B cell (primary cell): Measurements from ENCODE around the gene NADK2.

Experiments
- EZH2 ChIP-seq: IDR thresholded peaks from 2 replicates; pipeline ENCODE4 v1.6.1; 2012; ENCODE audit warnings: borderline replicate concordance, low read depth, mild to moderate bottlenecking, moderate library complexity, low read length; ENCODE audit not compliant: insufficient read depth, poor library complexity, severe bottlenecking
- TF ChIP-seq, protein P1 (sequence below): fragments of 200-600 bp; IDR thresholded peaks from one replicate; pipeline ENCODE4 v1.8.0; 2022; ENCODE audit warnings: antibody characterized with exemption, mild to moderate bottlenecking

DNA sequence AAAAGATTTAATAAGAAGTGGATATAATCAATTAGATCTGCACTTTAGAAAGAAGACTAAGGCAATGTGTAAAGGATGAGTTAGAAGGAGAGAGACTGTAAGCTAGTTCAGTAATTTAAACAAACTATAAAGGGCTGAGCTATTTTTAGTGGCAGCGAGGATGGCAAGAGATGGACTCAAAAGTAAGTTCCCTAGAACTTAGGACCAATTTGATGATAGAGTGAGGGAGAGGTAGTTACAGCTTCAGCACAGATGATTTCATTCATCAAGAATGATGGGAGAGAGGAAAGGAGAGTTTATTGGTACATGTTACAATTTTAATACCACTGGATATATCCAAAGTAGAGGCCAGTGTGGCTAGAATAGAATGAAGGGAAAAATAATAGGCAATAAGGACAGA, 19.1 kb downstream of the NADK2 start:
- TF ChIP-seq, protein P1, sequence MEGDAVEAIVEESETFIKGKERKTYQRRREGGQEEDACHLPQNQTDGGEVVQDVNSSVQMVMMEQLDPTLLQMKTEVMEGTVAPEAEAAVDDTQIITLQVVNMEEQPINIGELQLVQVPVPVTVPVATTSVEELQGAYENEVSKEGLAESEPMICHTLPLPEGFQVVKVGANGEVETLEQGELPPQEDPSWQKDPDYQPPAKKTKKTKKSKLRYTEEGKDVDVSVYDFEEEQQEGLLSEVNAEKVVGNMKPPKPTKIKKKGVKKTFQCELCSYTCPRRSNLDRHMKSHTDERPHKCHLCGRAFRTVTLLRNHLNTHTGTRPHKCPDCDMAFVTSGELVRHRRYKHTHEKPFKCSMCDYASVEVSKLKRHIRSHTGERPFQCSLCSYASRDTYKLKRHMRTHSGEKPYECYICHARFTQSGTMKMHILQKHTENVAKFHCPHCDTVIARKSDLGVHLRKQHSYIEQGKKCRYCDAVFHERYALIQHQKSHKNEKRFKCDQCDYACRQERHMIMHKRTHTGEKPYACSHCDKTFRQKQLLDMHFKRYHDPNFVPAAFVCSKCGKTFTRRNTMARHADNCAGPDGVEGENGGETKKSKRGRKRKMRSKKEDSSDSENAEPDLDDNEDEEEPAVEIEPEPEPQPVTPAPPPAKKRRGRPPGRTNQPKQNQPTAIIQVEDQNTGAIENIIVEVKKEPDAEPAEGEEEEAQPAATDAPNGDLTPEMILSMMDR = no peak
- no peak for TF ChIP-seq EZH2
